NCI-H2196 treated with DMSO at 0.1 percent for 48 hours (cell line): ENCODE measurements around the gene PCCA.
"Not testable (repeated sequence)": the region's sequence is repeated elsewhere in the genome, so short reads cannot be mapped to it uniquely, and the experiment has no call there.

ENCODE experiments used
- DNase-seq: peaks from one replicate; lab custom pipeline; 2025; ENCODE audit not compliant: unreplicated experiment; lab: John Stamatoyannopoulos, UW

Gene PCCA

DNA sequence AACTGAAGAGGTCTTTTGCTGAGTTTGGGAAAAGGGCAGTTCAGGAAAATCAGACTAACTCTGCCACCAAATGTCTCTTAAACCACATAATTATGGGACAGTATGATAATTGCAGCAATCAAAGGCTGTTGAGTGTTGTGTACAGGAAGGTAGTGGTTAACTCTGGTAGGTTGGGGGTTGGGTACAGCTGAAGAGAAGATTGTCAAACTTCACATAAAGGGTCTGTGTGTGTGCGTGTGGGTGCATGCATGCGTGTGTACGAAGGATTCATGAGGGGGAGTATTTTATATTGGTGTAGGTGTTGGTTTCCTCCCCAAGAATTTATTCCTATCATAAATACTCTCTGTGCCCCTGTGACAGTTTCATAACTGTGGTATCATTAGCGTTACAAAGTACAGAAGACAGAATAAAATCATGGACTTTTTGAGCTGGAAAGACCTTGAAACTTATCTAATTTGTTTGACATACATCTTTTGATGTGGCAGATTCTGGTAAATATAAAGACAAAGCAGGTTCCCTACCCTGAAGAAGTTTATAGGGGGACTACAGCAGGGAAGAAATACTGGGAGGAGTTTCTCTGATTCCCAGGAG is 94.1 kb downstream of the PCCA start:
- no peak for DNase-seq

DNA sequence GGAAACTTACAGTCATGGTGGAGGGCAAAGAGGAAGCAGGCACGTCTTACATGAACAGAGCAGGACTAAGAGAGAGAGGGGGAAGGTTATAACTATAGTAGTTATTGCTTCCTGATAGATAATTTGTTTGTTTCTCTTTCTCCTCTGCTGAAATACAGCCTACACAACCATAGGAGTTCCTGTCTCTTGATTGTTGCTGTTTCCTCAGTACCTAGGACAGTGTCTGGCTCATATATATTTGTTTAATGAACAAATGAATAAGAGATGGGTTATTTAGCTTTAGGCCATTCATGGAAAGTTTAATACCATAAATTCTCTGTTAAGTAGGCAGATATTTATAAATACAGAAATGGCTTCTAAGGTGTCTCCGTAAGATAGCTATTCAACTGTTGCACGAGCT is 95.2 kb downstream of the PCCA start:
- DNase-seq = no peak

DNA sequence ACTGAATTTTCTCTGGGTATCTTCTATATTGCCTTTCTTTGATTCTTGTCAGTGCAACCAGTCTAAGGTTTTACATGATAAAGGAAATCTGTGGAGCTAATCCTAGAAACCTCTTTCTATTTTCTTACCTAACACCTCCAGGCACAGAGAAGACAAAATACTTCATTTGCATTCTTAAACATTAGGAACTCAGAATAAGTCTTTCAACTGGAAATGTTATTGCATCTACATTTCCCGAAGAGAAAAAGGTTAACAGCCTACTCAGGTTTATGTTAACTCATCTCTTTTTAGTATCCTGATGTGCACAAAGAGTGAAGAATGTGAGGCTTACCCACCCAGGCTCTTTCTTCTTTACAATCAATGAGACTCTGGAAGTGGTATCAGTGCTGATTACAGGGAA is 106.7 kb downstream of the PCCA start:
- DNase-seq = no peak

DNA sequence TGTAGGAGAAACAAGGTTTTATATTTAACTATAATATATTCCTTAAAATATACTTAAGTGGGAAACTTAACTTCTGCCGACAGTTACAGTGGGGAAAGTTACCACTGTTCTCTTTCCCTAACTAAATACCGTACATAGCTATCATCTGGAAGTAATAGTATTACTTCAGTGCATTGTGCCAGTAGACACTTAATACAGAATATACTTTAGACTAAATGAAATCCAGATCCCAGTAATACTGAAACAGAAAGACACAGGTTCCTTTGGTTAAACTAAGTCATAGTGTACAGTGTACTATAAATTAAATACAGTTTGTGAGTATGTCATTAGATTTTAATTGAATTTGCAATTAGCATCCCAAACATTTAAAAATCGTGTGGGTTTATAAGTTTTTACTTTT is 107.5 kb downstream of the PCCA start:
- DNase-seq = no peak

DNA sequence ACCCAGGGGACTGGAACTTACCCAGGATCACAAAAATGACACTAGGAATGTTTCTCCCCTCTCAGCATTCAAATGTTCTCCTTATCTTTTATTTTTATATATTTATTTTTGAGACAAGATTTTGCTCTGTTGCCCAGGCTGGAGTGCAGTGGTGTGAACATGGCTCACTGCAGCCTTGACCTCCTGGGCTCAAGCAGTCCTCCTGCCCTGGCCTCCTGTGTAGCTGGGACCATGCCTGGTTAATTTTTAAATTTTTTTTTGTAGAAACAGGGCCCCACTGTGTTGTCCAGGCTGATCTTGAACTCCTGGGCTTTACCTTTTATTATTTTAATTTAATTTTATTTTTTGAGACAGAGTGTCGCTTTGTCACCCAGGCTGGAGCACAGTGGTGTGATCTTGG is 108.2 kb downstream of the PCCA start:
- no peak for DNase-seq

DNA sequence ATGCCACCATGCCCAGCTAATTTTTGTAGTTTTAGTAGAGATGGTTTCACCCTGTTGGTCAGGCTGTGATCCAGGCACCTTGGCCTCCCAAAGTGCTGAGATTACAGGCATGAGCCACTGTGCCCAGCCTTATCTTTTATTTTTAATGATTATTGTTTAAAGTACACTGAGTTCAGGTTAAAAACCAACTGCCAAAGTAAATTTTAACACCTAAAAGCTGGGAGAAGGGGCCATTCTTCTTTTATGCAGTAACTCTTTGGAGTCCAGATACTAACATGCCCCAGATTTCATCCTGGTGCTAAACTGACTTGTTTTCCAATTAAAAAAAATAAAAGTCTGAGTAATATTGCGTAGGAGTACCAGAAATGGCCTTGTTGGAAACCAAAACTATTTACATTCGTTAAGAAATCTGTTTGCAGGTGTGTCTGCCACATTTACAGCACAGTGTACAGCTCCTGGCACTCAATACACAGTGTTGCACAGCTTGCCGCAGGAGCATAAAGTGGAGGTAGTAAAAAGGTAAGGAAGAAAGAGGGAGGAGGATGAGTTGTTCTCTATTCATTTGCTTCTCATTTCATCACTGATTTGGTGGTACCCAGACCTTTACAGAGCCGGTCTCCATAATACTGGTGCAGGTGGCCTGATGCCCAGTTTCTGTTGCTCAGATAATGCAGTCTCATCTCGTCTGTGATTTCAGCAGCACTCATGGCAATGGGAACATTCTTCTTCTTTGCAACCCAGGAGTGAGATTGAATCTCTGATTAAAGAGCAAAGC is 108.9 kb downstream of the PCCA start:
- DNase-seq = no peak

DNA sequence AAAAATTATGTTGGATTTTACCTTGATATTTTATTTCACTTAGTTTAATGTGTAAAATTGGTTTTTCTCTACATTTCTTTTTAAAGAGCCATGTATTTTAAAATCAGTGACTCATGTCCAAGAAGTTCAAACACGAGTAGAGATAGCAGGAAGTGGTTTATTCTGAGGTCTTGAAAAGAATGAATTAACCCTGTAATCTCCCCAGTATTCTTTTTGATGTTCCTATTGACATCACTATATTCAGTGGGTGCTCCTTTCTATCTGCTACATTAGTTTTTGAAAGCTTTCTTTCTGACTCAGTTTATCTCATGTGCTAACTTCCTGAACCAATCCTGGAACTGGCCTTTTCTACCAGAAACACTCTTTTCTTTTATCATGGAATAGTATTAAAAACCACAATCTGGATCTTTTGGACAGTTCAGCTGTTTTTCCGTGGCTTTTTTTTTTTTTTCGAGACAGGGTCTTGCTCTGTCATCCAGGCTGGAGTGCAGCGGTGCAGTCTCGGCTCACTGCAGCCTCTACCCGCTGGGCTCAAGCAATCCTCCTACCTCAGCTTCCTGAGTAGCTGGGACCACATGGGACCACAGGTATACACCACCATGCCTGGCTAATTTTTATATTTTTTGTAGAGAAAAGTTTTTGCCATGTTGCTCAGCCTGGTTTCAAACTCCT is 114.9 kb downstream of the PCCA start:
- DNase-seq = no peak

DNA sequence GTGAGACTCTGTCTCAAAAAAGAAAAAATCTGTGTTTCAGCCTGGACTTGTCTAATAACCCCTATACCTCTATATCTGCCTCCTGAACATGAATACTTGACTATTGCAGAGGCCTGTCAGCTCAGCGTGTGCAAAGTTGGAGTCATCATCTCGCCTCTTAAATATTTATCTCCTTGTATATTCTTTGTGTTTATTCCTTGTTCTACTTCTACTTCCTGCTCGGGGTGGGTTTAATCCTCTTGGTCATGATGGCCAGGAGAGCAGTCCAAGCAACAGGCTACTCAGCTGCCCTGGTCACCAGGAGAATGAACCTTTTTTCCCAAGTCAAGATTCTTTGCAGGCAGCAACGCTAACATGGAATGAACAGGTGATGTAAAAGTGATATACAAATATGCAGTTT is 119.1 kb downstream of the PCCA start:
- no peak for DNase-seq

DNA sequence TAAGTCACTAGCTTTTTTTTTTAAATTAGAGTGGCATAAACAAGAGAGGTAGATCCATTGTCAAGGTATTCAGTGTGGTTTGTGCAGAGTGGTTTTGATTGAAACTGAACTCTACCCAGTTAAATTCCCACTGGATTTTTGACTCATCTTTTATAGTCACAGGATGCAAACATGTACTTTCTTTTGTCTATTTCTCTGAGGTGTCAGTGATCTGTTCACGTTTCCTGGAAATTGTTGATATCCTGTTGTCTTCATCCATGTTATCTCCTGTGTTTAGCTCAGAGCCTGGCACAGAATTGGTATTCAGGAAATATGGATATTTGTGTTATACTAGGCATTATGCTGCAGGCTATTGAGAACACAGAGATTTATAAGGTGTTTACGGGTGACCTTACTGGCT is 119.7 kb downstream of the PCCA start:
- DNase-seq = no peak

DNA sequence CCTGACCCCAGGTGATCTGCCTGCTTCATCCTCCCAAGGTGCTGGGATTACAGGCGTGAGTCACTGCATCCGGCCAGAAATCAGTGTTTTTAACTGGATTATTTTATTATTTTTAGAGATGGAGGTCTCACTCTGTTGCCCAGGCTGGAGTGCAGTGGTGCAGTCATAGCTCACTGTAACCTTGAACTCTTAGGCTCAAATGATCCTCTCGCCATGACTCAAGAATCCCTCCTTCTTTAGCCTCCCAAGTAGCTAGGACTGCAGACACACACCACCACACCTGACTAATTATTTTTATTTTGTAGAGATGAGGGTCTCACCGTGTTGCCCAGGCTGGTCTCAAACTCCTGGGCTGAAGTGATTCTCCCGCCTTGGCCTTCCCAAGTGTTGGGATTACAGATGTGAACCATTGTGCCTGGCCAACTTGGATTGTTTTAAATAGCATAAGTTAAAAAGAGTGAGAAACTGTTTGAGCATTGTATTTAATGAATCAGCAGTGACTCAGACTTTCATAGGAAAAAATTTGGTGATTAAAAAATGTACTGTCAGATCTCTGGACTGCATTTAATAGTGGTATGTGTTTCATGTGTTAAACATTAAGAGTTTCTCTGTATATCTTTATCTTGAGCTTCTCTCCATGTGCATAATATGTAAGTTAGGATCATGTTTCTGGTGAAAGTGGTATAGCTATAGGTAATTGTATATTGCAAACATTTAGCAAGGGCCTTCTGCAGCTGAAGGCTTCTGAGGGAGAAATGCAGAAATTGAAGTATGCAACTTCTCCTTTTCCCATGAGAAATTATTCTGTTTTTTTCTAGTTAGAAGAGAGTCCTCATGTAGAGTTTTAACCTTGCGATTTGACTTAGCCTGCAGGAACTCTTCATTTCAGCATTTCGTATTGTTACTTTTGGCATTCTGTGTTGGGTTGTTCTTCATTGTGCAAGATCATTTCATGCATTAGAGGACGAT is 121.2 kb downstream of the PCCA start:
- no peak for DNase-seq

DNA sequence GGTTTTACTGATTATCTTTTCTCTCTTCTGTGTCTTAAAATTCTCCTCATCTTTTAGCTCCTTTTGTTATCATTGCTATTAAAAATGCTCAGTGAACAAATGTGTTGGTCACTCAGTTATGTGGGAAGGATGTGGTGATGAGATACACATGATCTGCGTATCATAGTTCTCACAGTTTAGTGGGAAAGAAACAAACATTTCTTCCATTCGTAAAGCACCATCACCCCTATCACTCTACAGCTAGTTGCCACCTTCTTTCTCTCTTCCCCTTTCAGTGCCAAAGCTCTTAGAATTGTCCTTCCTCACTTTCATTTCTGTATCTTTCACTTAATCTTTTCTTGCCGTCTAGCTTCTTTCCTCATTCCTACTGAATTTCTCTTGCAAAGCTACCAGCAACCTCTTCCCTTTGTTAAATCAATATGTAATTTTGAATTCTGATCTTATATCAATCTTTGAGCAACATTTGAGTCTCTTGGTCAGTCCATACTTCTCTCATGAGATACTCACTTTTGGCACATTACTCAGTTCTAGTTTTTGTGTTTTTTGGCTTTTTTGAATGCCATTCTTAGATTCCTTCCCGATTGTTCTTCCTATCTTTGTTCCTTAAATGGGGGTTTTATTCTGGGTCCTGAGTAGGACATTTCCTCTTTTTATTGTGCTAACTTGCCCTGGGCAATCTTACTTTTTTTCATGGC is 122.3 kb downstream of the PCCA start:
- no peak for DNase-seq

DNA sequence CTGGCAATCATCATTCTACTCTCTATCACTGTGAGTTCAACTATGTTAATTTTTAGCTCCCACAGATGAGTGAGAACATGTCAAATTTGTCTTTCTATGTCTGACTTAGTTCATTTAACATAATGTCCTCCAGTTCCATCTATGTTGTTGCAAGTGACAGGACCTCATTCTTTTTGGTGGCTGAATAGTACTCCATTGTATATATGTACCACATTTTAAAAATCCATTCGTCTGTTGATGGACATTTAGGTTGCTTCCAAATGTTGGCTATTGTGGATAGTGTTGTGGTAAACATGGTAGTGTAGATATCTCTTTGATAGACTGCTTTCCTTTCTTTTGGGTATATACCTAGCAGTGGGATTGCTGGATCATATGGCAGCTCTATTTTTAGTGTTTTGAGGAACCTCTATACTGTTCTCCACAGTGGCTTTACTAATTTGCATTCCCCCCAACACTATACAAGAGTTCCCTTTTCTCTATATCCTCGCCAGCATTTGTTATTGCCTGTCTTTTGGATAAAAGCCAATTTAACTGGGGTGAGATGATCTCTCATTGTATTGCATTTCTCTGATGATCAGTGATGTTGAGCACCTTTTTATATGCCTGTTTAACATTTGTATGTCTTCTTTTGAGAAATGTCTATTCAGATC is 124.1 kb downstream of the PCCA start:
- no peak for DNase-seq

DNA sequence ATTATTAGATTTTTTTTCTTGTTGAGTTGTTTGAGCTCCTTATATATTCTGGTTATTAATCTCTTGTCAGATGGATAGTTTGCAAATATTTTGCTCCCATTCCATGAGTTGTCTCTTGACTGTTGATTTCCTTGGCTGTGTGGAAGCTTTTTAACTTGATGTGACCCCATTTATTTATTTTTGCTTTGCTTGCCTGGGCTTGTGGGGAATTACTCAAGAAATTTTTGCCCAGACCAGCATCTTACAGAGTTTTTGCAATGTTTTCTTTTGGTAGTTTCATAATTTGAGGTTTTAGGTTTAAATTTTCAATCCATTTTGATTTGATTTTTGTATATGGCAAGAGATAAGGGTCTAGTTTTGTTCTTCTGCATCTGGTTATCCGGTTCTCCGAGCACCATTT is 124.7 kb downstream of the PCCA start:
- DNase-seq = no peak

DNA sequence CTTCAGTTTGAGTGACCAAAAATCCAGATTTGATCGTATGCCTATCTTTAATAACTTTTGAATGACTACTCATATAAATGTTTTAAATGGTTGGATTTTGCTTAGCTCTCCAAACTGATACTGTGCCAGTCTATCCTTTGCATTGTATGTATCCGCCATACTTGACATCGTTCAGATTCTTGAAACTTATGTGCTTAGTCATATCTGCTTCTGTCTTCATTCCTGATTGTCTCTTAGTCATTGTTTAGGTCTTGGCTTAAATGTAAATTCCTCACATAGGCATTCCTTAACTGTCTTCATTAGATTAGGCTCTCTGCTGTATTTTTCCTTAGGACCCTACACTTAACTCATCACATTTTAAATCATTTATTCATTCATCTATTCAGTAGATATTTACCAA is 126.0 kb downstream of the PCCA start:
- DNase-seq = no peak

DNA sequence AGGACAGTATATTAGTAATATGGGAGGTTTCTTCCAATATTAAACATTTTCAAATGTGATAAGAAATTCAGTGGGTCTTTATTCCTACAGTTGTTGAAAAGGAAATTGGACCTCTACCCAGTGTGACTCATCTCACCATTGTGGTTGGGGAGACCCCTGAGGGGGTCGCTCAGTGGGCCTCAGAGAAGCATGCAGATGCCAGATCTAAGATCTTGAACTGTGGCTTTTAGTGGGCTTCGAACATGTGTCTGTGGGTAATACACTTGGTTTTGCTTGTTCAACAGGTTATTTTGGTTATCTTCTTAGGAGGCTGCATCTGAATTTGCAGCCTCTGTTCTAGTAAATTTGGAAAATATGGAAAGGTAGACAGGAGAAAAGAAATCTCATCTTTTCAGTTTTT is 132.3 kb downstream of the PCCA start:
- no peak for DNase-seq

DNA sequence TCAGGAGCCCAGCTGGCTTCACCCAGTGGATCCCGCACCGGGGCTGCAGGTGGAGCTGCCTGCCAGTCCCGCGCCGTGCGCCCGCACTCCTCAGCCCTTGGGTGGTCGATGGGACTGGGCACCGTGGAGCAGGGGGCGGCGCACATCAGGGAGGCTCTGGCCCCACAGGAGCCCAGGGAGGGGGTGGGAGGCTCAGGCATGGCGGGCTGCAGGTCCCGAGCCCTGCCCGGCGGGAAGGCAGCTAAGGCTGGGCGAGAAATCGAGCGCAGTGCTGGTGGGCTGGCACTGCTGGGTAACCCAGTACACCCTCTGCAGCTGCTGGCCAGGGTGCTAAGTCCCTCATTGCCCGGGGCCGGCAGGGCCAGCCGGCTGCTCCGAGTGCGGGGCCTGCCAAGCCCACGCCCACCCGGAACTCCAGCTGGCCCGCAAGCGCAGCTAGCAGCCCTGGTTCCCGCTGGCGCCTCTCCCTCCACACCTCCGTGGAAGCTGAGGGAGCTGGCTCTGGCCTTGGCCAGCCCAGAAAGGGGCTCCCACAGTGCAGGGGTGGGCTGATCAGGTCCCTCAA is 135.2 kb downstream of the PCCA start:
- DNase-seq = not testable (repeated sequence)

DNA sequence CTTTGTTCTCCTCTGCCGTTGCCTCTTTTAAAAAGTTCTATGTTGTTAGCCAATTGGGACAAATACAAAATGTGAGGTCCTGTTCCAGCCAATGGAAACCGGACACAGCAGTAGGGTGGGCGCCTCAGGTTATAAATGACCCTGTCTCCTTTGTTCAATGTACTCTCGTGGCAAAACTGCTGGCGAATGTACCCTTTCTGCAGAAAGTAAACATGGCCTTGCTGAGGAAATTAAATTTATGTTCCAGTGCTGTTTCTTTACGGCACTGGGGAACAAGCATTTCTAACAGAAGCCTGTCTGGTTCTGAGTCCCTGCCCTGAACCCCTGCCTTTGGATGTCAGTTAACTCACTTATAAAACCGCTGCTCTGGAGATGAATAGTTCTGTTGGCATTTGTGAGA is 140.7 kb downstream of the PCCA start:
- no peak for DNase-seq

DNA sequence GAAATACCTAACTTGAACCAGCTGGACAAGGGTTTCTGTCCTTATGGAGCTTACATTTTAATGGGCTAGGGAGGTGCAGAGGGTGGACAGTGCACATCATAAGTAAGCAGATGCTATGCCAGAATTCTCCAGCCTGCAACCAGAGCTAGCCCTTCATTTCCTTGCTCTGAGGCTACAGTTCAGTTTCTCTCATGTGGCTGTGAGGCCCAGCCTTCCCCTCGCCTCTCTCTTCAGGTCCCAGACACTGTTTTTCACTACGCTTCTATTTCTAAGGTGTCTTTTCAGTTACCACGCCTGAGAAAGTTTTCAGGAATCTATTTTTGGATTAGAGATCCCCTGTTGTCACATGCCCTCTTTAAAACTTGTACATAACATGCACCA is 141.9 kb downstream of the PCCA start:
- no peak for DNase-seq

DNA sequence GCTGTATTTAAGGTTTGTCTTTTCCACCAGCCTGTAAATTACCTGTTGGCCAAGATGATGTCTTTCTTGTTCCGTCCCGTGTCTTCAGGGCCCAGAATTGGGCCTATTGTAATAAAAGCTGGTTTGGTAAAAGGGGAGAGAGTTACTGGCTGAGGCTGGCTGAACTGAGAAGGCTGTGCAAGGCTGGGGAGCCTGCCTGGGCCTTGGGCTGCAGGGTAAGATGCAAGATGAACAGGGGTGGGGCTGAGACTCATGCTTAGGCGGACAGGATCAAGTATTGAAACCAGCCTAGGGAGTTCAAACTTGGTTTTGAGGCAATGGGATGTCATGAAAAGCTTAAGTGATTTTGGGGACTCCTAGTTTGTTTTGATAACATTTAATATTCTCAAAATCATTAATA is 142.3 kb downstream of the PCCA start:
- no peak for DNase-seq

DNA sequence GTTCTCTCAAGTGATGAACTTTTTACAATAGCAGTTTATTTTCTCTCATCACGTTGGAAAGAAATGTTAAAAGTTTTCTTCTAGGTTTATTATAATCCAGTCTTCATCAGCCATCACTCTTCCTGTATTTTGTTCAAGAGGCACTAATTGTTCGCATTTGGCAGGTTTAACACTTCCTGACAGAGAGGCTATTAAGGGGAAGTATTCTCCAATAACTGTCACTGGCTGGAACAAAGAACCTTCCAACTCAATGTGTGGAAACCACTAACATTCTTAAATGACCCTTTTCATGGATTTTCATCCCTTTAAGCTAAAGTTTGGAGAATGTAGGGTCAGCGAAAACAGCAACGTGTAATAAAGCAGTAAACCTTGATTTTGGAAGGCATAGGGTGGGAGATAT is 145.1 kb downstream of the PCCA start:
- no peak for DNase-seq
